Measurements from ENCODE around the gene RABGEF1.

- no peak for TF ChIP-seq CTCF (conservative IDR thresholded peaks at IDR 0.05; ENCODE audit: low read length)
- no peak for TF ChIP-seq EZH2phosphoT487 (IDR thresholded peaks at IDR 0.05; ENCODE audit: borderline replicate concordance, low read depth, low read length)
These were observed 47.2 kb upstream of the RABGEF1 start for GRCh38 chr7:66693331-66693730.

Measured in OCI-LY7 (cell line).